ENCODE results near the gene KCNAB1.

Gene KCNAB1

DNA sequence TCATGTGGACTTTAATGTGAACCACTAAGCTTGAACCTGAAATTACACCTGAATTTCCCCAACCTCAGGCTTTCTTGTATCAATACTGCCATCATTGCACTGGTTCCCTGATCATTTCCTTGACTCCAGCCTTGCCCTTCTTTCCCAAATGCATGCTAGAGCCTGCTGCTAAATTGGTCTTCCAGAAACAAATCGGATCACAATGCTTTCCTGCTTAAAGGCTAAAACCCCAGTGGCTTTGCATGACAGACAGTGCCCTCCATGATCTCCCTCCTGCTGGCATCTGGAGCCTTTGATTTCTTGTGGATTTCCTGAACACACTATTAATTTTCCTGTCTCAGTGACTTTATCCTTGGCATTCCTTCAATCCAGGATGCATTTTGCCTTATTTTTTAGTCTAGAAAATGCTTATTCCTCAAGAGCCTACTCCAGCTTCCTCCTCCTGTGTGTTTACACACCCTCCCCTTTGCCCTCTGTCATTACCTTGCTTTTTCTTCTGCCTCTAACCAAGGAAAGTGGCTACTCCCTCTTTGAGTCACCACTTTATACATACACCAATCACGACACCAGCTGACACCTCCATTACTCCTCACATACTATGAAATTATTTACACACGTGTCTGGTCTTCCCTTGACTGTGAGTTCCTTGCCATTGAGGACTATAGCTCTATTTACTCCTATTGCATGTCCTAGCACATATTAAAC, 214.6 kb downstream of the KCNAB1 start:
- DNase-seq, result no peak

DNA sequence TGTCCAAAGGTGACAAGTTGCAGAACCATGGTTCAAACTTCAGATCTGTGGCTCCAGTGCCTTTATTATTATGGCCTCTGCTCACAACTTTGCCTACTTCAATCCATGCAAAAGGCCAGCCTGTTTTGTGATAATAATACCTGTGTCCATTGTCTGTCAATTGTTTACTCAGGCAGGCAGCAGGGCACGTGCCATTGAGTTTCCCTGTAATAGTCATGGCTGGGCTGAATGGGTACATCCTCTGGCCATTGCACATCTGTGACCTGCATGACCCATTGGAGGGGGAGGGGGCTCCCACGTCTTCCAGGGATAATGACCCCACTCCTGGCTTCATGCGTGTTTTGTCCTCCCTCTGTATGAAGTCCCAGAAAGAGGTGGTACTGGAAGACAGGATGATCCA, 219.1 kb downstream of the KCNAB1 start:
- no peak for DNase-seq

DNA sequence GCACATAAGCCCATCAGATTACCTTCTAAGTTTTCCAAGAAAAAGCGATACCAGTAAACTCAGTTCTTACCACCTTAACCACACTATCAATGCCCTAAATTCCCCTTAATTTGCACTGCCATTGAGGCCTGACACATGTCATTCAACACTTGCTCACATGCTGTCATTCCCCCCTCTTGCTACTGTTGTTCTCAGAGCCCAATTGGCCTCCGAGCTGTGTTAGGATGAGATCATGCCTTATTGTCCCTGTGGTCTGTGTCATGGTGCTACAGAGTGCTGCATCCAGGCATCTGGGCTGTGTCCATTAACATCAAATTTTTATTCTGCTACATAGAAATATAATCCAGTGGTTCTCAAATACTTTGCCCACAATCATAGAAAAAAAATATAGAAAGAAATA, 221.0 kb downstream of the KCNAB1 start:
- no peak for DNase-seq

- no peak for DNase-seq
Observed at GRCh38 chr3:156341831-156342416, 221.5 kb downstream of the KCNAB1 start.

DNA sequence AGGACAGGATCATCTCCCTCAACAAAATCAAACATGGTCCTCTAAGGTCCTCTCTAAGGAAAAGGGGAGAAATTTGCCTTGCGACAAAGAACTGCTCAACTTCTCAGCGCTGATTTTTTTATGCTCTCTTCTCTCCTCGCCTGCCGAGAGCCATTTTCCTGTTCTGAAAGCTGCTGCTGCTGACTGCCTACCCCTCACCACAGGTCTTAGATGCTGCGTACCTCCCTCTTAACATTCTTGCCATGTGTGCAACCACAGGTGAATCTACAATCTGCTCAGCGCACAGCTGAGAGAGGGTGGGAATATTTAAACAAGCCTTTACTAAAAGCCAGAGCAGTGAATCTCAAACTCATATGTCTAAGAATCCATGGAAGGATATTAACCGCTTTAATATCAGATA, 223.8 kb downstream of the KCNAB1 start:
- DNase-seq, result no peak

GRCh38 chr3:156349111-156349510, 228.7 kb downstream of the KCNAB1 start:
- DNase-seq, result no peak

DNA sequence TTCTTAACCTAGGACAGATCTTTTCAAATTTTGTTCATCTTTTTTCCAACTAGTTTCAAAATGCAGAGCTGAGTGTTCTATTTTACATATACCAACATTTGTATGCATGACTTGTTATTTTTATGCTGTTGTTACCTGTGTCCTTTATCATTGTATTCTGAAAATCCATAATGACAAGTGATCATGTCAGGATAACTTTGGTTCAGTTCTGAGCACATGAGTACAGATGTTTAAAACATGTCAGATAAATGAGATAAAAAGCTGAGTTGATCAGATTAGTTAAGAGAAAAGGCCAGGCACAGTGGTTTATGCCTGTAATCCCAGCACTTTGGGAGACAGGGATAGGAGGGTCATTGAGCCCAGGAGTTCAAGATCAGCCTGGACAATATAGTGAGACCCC, 229.6 kb downstream of the KCNAB1 start:
- DNase-seq, result no peak

GRCh38 chr3:156350781-156351180, 230.4 kb downstream of the KCNAB1 start:
- no peak for DNase-seq

DNA sequence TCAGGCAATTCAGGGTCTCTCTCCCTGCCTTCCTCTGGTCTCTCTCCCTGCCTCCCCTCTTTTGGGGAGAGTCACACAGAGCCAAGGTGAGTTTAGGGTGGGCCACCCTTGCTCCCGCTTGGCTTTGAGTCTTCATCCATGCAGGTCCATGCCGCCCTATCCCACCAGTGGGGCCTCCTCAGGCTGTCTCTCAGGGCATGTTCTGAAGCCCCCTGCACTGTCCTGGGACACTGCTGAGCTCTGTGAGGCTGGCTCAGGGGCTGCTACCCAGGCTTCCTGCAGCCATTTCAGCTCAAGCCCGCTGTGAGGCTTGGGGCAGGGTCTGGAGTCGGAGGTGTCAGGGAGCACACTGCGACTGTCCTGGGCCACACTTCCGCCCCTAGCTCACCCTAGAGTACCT, 231.4 kb downstream of the KCNAB1 start:
- no peak for DNase-seq

DNA sequence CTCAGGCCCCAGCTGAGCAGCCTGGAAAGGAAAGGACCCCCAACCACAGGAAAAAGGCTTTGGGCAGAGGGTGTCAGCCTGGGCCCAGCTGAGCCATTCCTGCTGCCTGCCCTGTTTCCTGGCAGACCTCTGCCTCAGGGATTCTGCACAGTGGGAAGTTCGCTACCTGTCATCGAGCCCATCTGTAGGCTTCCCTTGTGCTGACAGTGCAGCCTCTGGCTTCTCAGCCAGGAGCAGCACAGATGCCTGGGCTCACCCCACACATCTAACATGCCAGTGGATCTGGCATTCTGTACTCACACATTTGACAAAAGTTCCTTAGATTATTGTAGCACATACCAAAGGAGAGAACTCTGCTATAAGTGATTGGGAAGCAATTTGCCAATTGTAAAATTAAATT, 232.3 kb downstream of the KCNAB1 start:
- DNase-seq, result no peak

DNA sequence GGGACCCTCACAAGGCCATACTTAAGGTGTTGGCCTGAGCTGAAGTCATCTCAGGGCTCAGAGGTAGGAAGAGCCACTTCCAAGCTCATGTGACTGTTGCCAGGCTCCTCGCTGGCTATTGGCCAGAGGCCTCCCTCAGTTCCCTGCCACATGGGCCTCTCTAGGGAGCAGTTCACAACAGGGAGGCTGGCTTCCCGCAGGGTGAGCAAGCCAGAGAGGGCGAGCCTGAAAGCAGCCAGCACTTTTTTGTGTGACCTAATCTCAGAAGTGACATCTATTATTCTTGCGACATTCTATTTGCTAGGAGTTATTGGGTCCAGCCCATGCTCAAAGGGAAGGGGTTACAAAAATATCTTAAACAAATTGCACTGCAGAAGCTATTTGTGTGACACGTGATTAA, 233.2 kb downstream of the KCNAB1 start:
- no peak for DNase-seq

GRCh38 chr3:156356537-156357363, 236.4 kb downstream of the KCNAB1 start:
- DNase-seq, result no peak

- DNase-seq, result no peak
Observed at GRCh38 chr3:156358232-156358631, 237.9 kb downstream of the KCNAB1 start.

DNA sequence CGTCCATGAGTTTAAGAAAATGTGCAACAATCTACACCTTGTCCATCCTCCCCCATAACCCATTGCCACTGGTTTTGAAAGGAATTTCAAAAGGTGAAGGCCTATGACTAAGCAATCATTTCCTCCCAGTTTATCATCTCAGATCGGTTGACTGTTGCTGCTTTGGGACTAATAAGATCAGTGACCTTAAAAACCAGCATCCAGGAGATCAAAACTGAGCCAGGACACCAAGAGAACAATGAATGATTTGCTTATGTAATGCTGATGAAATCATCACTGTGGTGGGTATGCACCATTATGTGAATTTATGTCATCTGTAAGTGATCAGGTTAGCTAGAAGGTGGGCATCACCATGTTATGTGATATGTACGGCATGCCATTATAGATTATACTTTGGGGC, 239.0 kb downstream of the KCNAB1 start:
- no peak for DNase-seq

DNA sequence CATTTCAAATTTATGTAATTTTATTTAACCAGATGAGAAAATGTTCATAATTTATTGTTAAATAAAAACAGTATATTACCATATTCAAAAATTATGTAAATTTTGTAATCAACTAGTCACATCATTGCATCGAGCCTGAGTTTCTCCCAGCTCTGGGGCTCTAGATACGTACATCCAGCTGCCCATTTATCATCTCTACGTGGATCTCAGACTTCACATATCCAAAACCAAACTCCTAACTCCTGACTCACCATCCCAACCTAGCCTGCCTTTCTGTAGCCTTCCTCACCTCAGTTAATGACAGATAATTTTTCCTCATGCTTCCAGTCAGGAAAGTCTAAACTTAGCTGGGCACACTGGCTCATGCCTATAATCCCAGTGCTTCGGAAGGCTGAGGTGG, 239.7 kb downstream of the KCNAB1 start:
- DNase-seq, result no peak

DNA sequence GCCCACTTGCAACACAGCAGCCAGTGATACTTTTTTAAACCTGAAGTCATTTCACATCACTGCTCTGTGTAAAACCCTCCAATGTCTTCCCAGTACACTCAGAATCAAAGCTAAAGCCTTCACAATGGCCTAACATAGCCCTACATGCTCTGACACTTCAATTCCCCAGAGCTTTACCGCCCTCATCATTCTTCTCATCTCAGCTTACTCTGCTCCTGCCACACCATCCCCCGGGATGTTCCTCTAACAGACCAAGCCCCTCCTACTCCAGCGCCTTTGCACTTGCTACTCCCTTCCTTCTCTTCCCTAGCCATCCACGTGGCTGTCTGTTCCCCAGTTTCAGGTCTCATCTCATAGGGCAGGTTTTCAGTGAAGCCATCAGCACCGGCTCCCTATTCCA, 240.6 kb downstream of the KCNAB1 start:
- no peak for DNase-seq

DNA sequence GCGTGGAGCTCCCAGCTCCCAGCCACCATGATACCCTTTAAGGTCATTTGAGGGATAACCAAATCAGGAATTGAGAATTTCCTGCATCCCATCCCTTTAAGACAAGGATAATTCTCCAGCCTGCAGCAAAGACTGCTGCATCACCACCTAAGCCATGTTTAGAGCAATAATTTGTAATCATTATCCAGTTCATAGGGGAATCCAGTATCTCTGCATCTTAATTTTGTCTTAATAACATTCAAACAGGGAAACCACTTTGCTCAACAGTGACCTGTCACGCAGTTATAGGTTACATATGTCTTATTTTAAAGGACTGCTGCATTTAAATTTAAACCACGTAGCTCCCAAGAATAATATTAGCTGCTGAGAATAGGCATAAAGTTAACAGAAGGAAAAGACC, 246.2 kb downstream of the KCNAB1 start:
- no peak for DNase-seq

GRCh38 chr3:156368189-156368588, 247.8 kb downstream of the KCNAB1 start:
- no peak for DNase-seq

DNA sequence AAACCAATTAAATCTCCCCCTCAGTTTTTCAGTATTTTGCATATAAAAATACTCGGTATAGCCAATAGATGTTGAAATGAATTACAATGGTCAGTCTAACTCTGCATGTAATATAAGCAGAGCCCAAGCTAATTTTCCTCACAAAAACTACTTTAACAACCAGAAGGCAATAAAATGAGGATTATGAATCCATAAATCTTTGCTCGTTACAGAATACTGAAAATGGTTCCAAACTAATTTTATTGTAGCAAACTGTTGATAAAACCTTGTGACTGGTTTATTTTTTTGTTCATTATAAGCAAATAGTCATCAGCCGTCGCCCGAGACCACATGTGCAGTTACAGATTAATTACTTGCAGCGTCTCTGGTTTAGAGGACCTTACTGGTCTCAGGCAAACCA, 251.3 kb downstream of the KCNAB1 start:
- DNase-seq, result no peak

DNA sequence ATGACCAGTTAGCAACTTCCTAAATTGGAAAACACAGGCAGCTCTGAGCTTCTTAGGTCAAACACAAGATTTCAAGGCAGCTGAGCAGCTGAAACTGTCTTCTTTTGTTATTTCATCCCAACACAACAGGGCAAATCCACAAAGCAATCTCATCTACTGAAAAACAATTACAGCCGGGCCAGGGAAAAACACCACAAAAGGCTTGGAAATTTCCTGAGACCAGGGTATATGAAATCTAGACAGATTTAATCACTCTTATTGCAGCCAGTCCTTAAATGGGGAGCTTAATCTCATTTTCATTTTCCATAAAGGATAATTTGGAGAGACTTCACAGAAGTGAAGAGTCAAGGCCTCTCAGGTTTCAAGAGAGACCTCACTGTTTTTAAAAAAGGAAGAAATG, 252.7 kb downstream of the KCNAB1 start:
- no peak for DNase-seq

- no peak for DNase-seq
Observed at GRCh38 chr3:156373654-156374053, 253.3 kb downstream of the KCNAB1 start.

DNA sequence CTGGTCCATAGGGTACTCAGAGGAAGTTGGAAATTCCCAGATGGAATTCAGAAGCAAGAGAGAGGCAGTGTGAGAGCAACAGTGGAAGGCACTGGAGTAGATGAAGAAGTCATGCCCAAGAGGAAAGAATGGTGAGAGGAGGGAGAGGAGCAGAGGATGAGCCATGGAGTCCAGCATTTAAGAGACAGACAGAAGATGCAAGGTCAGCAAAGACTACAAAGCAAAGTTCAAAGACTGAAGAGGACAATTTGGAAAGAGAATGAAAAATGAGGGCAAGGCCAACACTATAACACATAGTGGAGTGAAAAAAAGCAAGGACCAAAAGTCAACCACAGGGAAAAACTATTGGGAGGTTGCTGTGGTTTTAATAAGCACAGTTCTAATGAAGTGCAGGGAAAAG, 255.8 kb downstream of the KCNAB1 start:
- no peak for DNase-seq

GRCh38 chr3:156377266-156377665, 256.9 kb downstream of the KCNAB1 start:
- no peak for DNase-seq

GRCh38 chr3:156377718-156378117, 257.3 kb downstream of the KCNAB1 start:
- no peak for DNase-seq

Data from cerebellar nuclear complex (tissue), 1 donor.